Astrocyte (in vitro differentiated cells and primary cell): ENCODE data around the gene DDX39A.

Source experiments
- EZH2 ChIP-seq: IDR thresholded peaks from 2 replicates; pipeline ENCODE4 v1.6.1; 2012; ENCODE audit warnings: mild to moderate bottlenecking, low read length, inconsistent platforms; ENCODE audit not compliant: insufficient read depth
- TF ChIP-seq, protein P1 (sequence below): IDR thresholded peaks from 2 replicates; pipeline ENCODE4 v1.5.1; 2011; ENCODE audit warnings: low read depth, mild to moderate bottlenecking, inconsistent platforms, low read length, moderate library complexity; ENCODE audit not compliant: insufficient read depth

- TF ChIP-seq, protein P1, sequence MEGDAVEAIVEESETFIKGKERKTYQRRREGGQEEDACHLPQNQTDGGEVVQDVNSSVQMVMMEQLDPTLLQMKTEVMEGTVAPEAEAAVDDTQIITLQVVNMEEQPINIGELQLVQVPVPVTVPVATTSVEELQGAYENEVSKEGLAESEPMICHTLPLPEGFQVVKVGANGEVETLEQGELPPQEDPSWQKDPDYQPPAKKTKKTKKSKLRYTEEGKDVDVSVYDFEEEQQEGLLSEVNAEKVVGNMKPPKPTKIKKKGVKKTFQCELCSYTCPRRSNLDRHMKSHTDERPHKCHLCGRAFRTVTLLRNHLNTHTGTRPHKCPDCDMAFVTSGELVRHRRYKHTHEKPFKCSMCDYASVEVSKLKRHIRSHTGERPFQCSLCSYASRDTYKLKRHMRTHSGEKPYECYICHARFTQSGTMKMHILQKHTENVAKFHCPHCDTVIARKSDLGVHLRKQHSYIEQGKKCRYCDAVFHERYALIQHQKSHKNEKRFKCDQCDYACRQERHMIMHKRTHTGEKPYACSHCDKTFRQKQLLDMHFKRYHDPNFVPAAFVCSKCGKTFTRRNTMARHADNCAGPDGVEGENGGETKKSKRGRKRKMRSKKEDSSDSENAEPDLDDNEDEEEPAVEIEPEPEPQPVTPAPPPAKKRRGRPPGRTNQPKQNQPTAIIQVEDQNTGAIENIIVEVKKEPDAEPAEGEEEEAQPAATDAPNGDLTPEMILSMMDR = no peak
- TF ChIP-seq EZH2 = no peak
Observed at GRCh38 chr19:14375055-14375581, 44.0 kb downstream of the DDX39A start.
